HepG2 (cell line): ENCODE data around the gene PFKP.

ENCODE experiments used
- GPN1 ChIP-seq: sonication (generic); formaldehyde crosslinking; IDR thresholded peaks from 2 replicates; pipeline ENCODE4 v1.5.1; 2020; ENCODE audit warnings: missing genetic modification reagents, borderline replicate concordance
- POLR2AphosphoS5 ChIP-seq: IDR thresholded peaks from 2 replicates; pipeline ENCODE4 v1.6.1; 2012; ENCODE audit warnings: low read depth, low read length
- RAD51 ChIP-seq: fragments of 450-650 bp; IDR thresholded peaks from 2 replicates; pipeline ENCODE4 v1.6.1; 2016; ENCODE audit warnings: borderline replicate concordance
- RBFOX2 ChIP-seq: fragments of 200-400 bp; formaldehyde crosslinking; IDR thresholded peaks from 2 replicates; pipeline ENCODE4 v1.6.1; 2017; ENCODE audit warnings: low read depth, mild to moderate bottlenecking, low read length
- RELA ChIP-seq: sonication (generic); formaldehyde crosslinking; IDR thresholded peaks from 2 replicates; pipeline ENCODE4 v1.4.0; 2020; ENCODE audit warnings: missing genetic modification reagents
- ZNF589 ChIP-seq: sonication (generic); formaldehyde crosslinking; conservative IDR thresholded peaks from 2 replicates; pipeline ENCODE4 v1.8.0; 2022; ENCODE audit warnings: mild to moderate bottlenecking, moderate library complexity, missing genetic modification reagents
- TF ChIP-seq, protein P1 (sequence below): sonication (generic); formaldehyde crosslinking; IDR thresholded peaks from 2 replicates; pipeline ENCODE4 v1.4.0; 2020; ENCODE audit warnings: mild to moderate bottlenecking, missing genetic modification reagents
- TF ChIP-seq, protein P2 (sequence below): sonication (generic); formaldehyde crosslinking; IDR thresholded peaks from 2 replicates; pipeline ENCODE4 v1.9.0; 2021; ENCODE audit warnings: missing genetic modification reagents, mild to moderate bottlenecking, borderline replicate concordance

GRCh38 chr10:3077509-3077908 is 10.2 kb downstream of the PFKP start:
- no peak for TF ChIP-seq RBFOX2
- TF ChIP-seq, protein P1, sequence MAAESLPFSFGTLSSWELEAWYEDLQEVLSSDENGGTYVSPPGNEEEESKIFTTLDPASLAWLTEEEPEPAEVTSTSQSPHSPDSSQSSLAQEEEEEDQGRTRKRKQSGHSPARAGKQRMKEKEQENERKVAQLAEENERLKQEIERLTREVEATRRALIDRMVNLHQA (CRISPR knock-in tag): no peak
- no peak for TF ChIP-seq RELA
- TF ChIP-seq POLR2AphosphoS5: no peak
- TF ChIP-seq ZNF589 (CRISPR knock-in tag): no peak
- TF ChIP-seq GPN1: no peak
- no peak for TF ChIP-seq RAD51
- TF ChIP-seq, protein P2, sequence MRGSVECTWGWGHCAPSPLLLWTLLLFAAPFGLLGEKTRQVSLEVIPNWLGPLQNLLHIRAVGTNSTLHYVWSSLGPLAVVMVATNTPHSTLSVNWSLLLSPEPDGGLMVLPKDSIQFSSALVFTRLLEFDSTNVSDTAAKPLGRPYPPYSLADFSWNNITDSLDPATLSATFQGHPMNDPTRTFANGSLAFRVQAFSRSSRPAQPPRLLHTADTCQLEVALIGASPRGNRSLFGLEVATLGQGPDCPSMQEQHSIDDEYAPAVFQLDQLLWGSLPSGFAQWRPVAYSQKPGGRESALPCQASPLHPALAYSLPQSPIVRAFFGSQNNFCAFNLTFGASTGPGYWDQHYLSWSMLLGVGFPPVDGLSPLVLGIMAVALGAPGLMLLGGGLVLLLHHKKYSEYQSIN (CRISPR knock-in tag): no peak
